ENCODE results near the gene MIP. TPM values are rescaled to one million over a fixed set of nuclear protein-coding genes. Genes with fewer than 3 reads are reported as not detected.
A peak's percentile ranks its signal among the peaks of the same experiment; 100 is the strongest.

The MIP gene
- total RNA-seq, 1 donor from 2014 or later, result not detected

GRCh38 chr12:56469007-56469930 is 14.8 kb upstream of the MIP start:
- intact Hi-C loops (cut with DNase I), result loop anchor here (5.0 to 10.0 kb wide), 2 partner anchors 274 to 352 kb away; partner anchors contain the start of genes RPL41 and ZC3H10
- no peak for DNase-seq (ENCODE audit: low spot score in 2 of 2)

GRCh38 chr12:56468216-56469006 is 14.0 kb upstream of the MIP start, which contains the start of gene SPRYD4:
Gene SPRYD4, plus strand, starts transcription at chr12:56468578. Its CDS starts 14 bp downstream, at chr12:56468592.
- intact Hi-C loops (cut with DNase I), result loop anchor here (1.0 to 10.0 kb wide), 3 partner anchors 152 to 351 kb away; partner anchors contain the start of genes RPL41 and ZC3H10
- TF ChIP-seq CTCF (IDR thresholded peaks at IDR 0.05), result peak in 2 of 3 experiments; percentile 38 to 47

More at GRCh38 chr12:56469007-56469930, 14.8 kb upstream of the MIP start:
- no peaks in the 10 kb centered on the region for H3K27me3 ChIP-seq
- H3K4me1 ChIP-seq, result peaks cover 0 to 13% of the 10 kb centered on the region in 2 donors
- peak overlapping the region; percentile 58 to 85 for H3K4me3 ChIP-seq
- no peak for TF ChIP-seq CTCF (IDR thresholded peaks at IDR 0.05)
- no peaks in the 10 kb centered on the region for H3K36me3 ChIP-seq
- peak overlapping the region; percentile 78 to 90 for H3K27ac ChIP-seq
- no peaks in the 10 kb centered on the region for H3K9me3 ChIP-seq

GRCh38 chr12:56462565-56462964 is 8.1 kb upstream of the MIP start:
- Histone ChIP-seq H3K36me3 (no peaks in the 10 kb centered on the region), H3K27me3 (no peaks in the 10 kb centered on the region), H3K4me3 (no peak overlapping the region), H3K27ac (no peak overlapping the region), H3K9me3 (no peaks in the 10 kb centered on the region), H3K4me1 (peaks cover 0 to 4% of the 10 kb centered on the region in 2 donors)
- no peak for TF ChIP-seq CTCF (IDR thresholded peaks at IDR 0.05)
- no peak for DNase-seq (ENCODE audit: low spot score in 2 of 2)
- intact Hi-C loops (cut with DNase I), result loop anchor here (10.0 kb wide), 1 partner anchor 268 kb away; no protein-coding TSS in a partner anchor

More at GRCh38 chr12:56468216-56469006, 14.0 kb upstream of the MIP start, which contains the start of gene SPRYD4:
- peak within 1 kb of the TSS; percentile 58 to 85 for H3K4me3 ChIP-seq
- peak; percentile 81 to 96 for DNase-seq (ENCODE audit: low spot score in 2 of 2)
- no peaks in the 10 kb centered on the region for H3K9me3 ChIP-seq
- peaks cover 0 to 16% of the 10 kb centered on the region in 2 donors for H3K4me1 ChIP-seq
- H3K36me3 ChIP-seq, result no peaks in the 10 kb centered on the region
- peak within 1 kb of the TSS; percentile 78 to 90 for H3K27ac ChIP-seq
- no peaks in the 10 kb centered on the region for H3K27me3 ChIP-seq

- Histone ChIP-seq H3K36me3 (no peaks in the 10 kb centered on the region), H3K4me3 (no peak overlapping the region), H3K27ac (no peak overlapping the region), H3K9me3 (no peaks in the 10 kb centered on the region), H3K4me1 (peaks cover 0 to 3% of the 10 kb centered on the region in 2 donors), H3K27me3 (no peaks in the 10 kb centered on the region)
- intact Hi-C loops (cut with DNase I), result loop anchor here (10.0 kb wide), 1 partner anchor 267 kb away; no protein-coding TSS in a partner anchor
- DNase-seq (ENCODE audit: low spot score in 2 of 2), result no peak
- no peak for TF ChIP-seq CTCF (IDR thresholded peaks at IDR 0.05)
These were observed 7.0 kb upstream of the MIP start for GRCh38 chr12:56461235-56462159.
